Breast epithelium (tissue), 4 donors: ENCODE data around the gene CHMP4B. TPM values are rescaled to one million over a fixed set of nuclear protein-coding genes. Genes with fewer than 3 reads are reported as not detected.

Experiments used
- DNase-seq, 2 donors: peaks; one replicate each; pipeline ENCODE4 v3.0.0-alpha.2; 2019; ENCODE audit warnings: low spot score in 2 of 2
- H3K27ac ChIP-seq, 2 donors: fragments of 200-600 bp; sonication (generic) in 1 of 2; one replicate each; pipeline ENCODE4 v1.5.1; 2016 to 2019; ENCODE audit warnings: mild to moderate bottlenecking in 1 of 2
- H3K27me3 ChIP-seq, 2 donors: fragments of 200-600 bp; sonication (generic) in 1 of 2; one replicate each; pipeline versions ENCODE4 v1.5.1 to v1.6.0; 2017 to 2019; ENCODE audit warnings: control low read depth in 1 of 2, mild to moderate bottlenecking in 1 of 2
- H3K36me3 ChIP-seq: fragments of 200-600 bp; one replicate; pipeline ENCODE4 v1.5.1; 2019
- H3K4me1 ChIP-seq, 2 donors: fragments of 200-600 bp; sonication (generic); one replicate each; pipeline ENCODE4 v1.5.1; 2016 to 2019; ENCODE audit warnings: control low read depth in 1 of 2
- H3K4me3 ChIP-seq, 3 donors: fragments of 200-600 bp; sonication (generic); 1 replicate in 2 of 3; 2 replicates in 1 of 3; pipeline ENCODE4 v1.5.1; 2016 to 2019; ENCODE audit warnings: mild to moderate bottlenecking in 3 of 3, moderate library complexity in 2 of 3
- H3K9me3 ChIP-seq, 2 donors: fragments of 200-600 bp; sonication (generic) in 1 of 2; one replicate each; pipeline ENCODE4 v1.5.1; 2016 to 2019; ENCODE audit warnings: control low read depth in 1 of 2
- POLR2A ChIP-seq: fragments of 450-650 bp; IDR thresholded peaks from one replicate; pipeline ENCODE4 v1.6.1; 2016; ENCODE audit warnings: antibody characterized with exemption, mild to moderate bottlenecking, moderate library complexity
- POLR2AphosphoS5 ChIP-seq, 3 donors: sonication (generic); formaldehyde crosslinking; IDR thresholded peaks; one replicate each; pipeline ENCODE4 v1.6.1; 2017; ENCODE audit warnings: antibody characterized with exemption in 3 of 3
- intact Hi-C: fragments of 100-400 bp; cut with DNase I; formaldehyde crosslinking; loops from one replicate; pipeline ENCODE4 v1.15.1; 2023; ENCODE audit warnings: low total_unique reads
- total RNA-seq, 3 donors: library from RNA; depleted of rRNA; stranded (reverse); fragments of >200 nt; gene quantifications; one replicate each; pipeline ENCODE4 v1.1.0, GENCODE V29; 2016
- TF ChIP-seq, protein P1 (sequence below), 3 donors: fragments of 450-650 bp; IDR thresholded peaks; one replicate each; pipeline ENCODE4 v1.5.1; 2016 to 2017; ENCODE audit warnings: antibody characterized with exemption in 3 of 3, mild to moderate bottlenecking in 3 of 3, moderate library complexity in 3 of 3

Gene CHMP4B
- total RNA-seq, 3 donors from 2014 or later = 76.4 to 106 (median 95.4) TPM

DNA sequence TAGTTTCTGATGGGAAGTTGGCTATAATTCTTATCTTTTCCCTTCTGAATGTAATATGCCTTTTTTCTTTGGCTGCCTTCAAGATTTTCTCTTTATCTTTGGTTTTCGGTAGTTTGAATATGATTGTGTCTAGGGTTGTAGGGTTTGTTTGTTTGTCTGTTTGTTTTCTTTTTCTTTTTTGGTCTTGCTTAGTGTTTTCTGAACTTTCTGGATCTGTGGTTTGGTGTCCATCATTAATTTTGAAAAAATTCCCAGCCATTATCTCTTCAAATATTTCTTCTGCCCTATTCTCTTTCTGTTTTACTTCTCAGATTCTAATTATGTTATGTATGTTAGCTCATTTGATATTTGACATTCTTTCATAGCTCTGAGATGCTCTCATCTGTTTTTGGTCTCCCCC is 79.4 kb downstream of the CHMP4B start:
- Histone ChIP-seq H3K4me3 (no peak overlapping the region), H3K36me3 (no peaks in the 10 kb centered on the region), H3K9me3 (peaks cover 0 to 14% of the 10 kb centered on the region in 2 donors), H3K27me3 (no peaks in the 10 kb centered on the region), H3K27ac (no peak overlapping the region), H3K4me1 (no peaks in the 10 kb centered on the region)
- no peak for TF ChIP-seq POLR2AphosphoS5 (IDR thresholded peaks at IDR 0.05)
- TF ChIP-seq POLR2A = no peak
- TF ChIP-seq, protein P1, sequence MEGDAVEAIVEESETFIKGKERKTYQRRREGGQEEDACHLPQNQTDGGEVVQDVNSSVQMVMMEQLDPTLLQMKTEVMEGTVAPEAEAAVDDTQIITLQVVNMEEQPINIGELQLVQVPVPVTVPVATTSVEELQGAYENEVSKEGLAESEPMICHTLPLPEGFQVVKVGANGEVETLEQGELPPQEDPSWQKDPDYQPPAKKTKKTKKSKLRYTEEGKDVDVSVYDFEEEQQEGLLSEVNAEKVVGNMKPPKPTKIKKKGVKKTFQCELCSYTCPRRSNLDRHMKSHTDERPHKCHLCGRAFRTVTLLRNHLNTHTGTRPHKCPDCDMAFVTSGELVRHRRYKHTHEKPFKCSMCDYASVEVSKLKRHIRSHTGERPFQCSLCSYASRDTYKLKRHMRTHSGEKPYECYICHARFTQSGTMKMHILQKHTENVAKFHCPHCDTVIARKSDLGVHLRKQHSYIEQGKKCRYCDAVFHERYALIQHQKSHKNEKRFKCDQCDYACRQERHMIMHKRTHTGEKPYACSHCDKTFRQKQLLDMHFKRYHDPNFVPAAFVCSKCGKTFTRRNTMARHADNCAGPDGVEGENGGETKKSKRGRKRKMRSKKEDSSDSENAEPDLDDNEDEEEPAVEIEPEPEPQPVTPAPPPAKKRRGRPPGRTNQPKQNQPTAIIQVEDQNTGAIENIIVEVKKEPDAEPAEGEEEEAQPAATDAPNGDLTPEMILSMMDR (IDR thresholded peaks at IDR 0.05) = no peak
- no peak for DNase-seq
- intact Hi-C loops = no loop called here

DNA sequence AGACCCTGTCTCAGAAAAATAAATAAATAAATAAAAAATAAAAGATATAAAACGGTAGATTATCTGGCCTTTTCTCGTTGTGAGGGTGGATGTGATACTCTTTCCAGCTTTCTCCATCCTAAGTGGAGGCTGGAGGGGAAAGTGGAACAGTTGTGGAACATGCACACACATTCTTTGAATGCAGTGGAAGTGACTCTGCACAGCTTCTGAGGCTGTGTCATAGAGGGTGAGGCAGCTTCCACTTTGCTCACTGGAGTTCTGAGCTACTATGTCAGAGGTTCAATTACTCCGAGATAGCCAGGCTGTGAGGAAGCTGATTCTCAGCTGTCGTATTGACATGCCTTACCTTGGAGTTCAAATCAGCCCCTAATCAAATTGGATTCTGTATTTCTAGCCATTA is 82.2 kb downstream of the CHMP4B start:
- DNase-seq = no peak
- H3K9me3 ChIP-seq = peaks cover 0 to 14% of the 10 kb centered on the region in 2 donors
- H3K4me1 ChIP-seq = no peaks in the 10 kb centered on the region
- no peak for TF ChIP-seq POLR2A
- TF ChIP-seq, protein P1 (IDR thresholded peaks at IDR 0.05) = no peak
- TF ChIP-seq POLR2AphosphoS5 (IDR thresholded peaks at IDR 0.05) = no peak
- intact Hi-C loops = no loop called here
- H3K27ac ChIP-seq = no peak overlapping the region
- H3K36me3 ChIP-seq = no peaks in the 10 kb centered on the region
- H3K4me3 ChIP-seq = no peak overlapping the region
- H3K27me3 ChIP-seq = no peaks in the 10 kb centered on the region

DNA sequence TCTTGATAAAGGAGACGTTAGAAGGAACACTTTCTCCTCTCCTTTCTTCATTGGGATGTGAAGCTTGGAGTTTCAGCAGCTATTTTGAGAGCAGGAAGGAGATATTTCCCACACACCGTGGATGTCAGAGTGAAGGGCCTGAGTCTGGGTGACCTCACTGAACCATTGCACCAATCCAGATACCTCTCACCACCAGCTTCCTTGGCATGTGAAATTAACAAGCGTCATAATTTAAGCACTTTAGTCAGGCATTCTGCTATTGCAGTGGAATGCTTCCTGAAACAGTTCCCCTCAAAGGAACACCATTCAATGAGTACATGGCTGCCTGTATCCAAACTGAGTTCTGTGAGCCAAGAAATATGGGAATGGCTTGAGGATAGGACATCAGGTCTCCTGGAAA is 83.7 kb downstream of the CHMP4B start:
- no peak for DNase-seq
- no peaks in the 10 kb centered on the region for H3K4me1 ChIP-seq
- peaks cover 0 to 8% of the 10 kb centered on the region in 2 donors for H3K9me3 ChIP-seq
- H3K27me3 ChIP-seq = no peaks in the 10 kb centered on the region
- no peak overlapping the region for H3K4me3 ChIP-seq
- H3K27ac ChIP-seq = no peak overlapping the region
- no peak for TF ChIP-seq POLR2A
- TF ChIP-seq, protein P1 (IDR thresholded peaks at IDR 0.05) = no peak
- no peak for TF ChIP-seq POLR2AphosphoS5 (IDR thresholded peaks at IDR 0.05)
- intact Hi-C loops = no loop called here
- no peaks in the 10 kb centered on the region for H3K36me3 ChIP-seq

DNA sequence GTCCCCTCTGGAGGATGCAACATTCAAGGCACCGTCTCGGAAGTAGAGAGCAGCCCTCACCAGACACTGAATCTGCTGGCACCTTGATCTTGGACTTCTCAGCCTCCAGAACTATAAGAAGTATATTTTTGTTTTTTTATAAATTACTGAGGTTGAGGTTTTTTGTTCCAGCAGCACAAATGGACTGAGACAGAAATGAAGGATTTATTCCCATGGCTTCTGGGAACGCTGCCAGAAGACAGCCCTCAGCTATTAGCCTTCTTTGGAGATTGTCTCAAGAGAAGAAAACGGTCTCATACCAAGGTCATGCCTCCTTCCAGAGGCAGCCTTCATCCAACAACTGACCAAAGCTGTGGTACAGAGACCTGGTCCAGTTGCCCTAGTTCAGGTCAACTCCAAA is 85.4 kb downstream of the CHMP4B start:
- Histone ChIP-seq H3K27me3 (no peaks in the 10 kb centered on the region), H3K36me3 (no peaks in the 10 kb centered on the region), H3K9me3 (no peaks in the 10 kb centered on the region), H3K4me1 (no peaks in the 10 kb centered on the region), H3K27ac (no peak overlapping the region), H3K4me3 (no peak overlapping the region)
- DNase-seq = no peak
- intact Hi-C loops = no loop called here
- TF ChIP-seq POLR2AphosphoS5 (IDR thresholded peaks at IDR 0.05) (no peak), POLR2A (no peak)
- TF ChIP-seq, protein P1 (IDR thresholded peaks at IDR 0.05) = no peak

DNA sequence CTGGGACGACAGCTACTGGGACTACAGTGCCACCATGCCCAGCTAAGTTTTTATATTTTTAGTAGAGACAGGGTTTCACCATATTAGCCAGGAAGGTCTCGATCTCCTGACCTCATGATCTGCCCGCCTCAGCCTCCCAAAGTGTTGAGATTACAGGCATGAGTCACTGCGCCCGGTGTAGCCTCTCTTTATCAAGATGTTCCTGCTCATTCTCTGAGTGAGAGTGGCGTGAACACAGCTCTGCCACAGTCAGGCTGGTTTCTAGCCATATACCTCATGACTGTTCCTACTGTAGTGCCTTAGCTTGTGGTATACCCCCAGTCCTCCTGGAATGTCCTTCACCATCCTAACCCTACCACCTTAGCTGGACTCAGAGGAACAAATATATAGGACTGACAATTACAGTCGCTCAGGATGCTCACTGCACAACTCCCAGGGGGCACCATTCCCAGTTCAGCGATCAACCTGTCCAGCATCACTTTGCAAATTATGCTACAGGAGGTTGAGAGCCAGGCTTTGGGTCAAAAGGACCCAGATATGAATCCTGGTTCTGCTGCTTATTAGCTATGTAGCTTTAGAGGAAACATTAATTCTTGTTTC is 86.3 kb downstream of the CHMP4B start:
- H3K36me3 ChIP-seq = no peaks in the 10 kb centered on the region
- no peaks in the 10 kb centered on the region for H3K4me1 ChIP-seq
- H3K27me3 ChIP-seq = no peaks in the 10 kb centered on the region
- intact Hi-C loops = no loop called here
- no peaks in the 10 kb centered on the region for H3K9me3 ChIP-seq
- TF ChIP-seq, protein P1 (IDR thresholded peaks at IDR 0.05) = no peak
- TF ChIP-seq POLR2AphosphoS5 (IDR thresholded peaks at IDR 0.05) (no peak), POLR2A (no peak)
- no peak overlapping the region for H3K4me3 ChIP-seq
- no peak overlapping the region for H3K27ac ChIP-seq
- no peak for DNase-seq
